ENCODE data around the gene CPE. TPM values are rescaled to one million over a fixed set of nuclear protein-coding genes. Genes with fewer than 3 reads are reported as not detected.
A peak's percentile ranks its signal among the peaks of the same experiment; 100 is the strongest.

CPE gene
- total RNA-seq, 1 donor, result 6.9 TPM

DNA sequence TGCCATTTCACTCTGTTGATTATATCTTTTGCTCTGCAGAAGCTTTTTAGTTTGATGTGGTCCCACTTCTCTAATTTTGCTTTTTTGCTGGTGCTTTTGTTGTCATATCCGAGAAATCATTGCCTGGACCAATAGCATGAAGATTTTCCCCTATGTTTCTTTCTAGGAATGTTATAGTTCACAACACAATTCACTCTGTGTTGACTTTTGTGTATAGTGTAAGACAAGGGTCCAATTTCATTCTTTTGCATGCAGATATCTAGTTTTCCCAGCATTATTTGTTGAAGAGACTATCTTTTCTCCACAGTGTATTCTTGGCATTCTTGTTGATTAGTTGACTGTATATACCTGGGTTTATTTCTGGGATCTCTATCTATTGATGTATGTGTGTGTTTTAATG lies 8.3 kb upstream of the CPE start:
- TF ChIP-seq CTCF (IDR thresholded peaks at IDR 0.05; ENCODE audit: extremely low read depth, low read depth, low read length), result no peak
- H3K27ac ChIP-seq (ENCODE audit: low read depth, low read length), result no peak overlapping the region

DNA sequence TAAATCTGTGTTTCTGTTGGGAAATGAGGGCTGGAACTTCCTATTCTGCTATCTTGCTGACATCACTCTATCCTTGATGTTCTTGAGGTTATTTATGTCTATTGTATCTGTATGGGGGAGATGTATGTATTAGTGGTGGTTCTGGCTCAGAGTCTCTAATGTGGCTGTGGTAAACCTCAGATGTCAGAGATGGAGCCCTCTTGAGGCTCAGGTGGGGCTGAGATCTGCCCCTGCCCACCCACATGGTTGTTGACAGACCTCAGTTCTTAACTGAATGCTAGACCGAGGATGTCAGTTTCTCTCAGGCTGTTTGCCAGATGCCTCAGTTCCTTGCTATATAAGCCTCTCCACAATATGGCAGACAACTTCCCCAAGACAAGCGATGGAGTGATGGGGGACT lies 3.3 kb upstream of the CPE start:
- Histone ChIP-seq H3K4me3 (ENCODE audit: insufficient read depth, low read length) (no peak overlapping the region), H3K27me3 (ENCODE audit: insufficient read depth, low read length) (peaks cover 24% of the 10 kb centered on the region), H3K4me2 (ENCODE audit: insufficient read depth, low read length) (no peak overlapping the region), H3K36me3 (ENCODE audit: insufficient read depth, low read length) (no peaks in the 10 kb centered on the region), H2AFZ (ENCODE audit: low read length) (no peak overlapping the region), H3K79me2 (ENCODE audit: insufficient read depth, low read length) (no peaks in the 10 kb centered on the region), H3K27ac (ENCODE audit: low read depth, low read length) (no peak overlapping the region), H4K20me1 (ENCODE audit: insufficient read depth, low read length) (no peaks in the 10 kb centered on the region), H3K4me1 (ENCODE audit: insufficient read depth, low read length) (no peaks in the 10 kb centered on the region), H3K9me3 (ENCODE audit: low read depth, low read length) (no peaks in the 10 kb centered on the region)
- DNase-seq (ENCODE audit: insufficient read length, low spot score, missing footprints), result no peak
- no peak for TF ChIP-seq CTCF (IDR thresholded peaks at IDR 0.05; ENCODE audit: extremely low read depth, low read depth, low read length)

More for the DNA sequence above, 8.3 kb upstream of the CPE start:
- Histone ChIP-seq H3K4me2 (ENCODE audit: insufficient read depth, low read length) (no peak overlapping the region), H3K36me3 (ENCODE audit: insufficient read depth, low read length) (no peaks in the 10 kb centered on the region), H3K79me2 (ENCODE audit: insufficient read depth, low read length) (no peaks in the 10 kb centered on the region), H2AFZ (ENCODE audit: low read length) (no peak overlapping the region), H3K4me3 (ENCODE audit: insufficient read depth, low read length) (no peak overlapping the region), H3K9me3 (ENCODE audit: low read depth, low read length) (no peaks in the 10 kb centered on the region), H4K20me1 (ENCODE audit: insufficient read depth, low read length) (no peaks in the 10 kb centered on the region), H3K27me3 (ENCODE audit: insufficient read depth, low read length) (no peaks in the 10 kb centered on the region), H3K4me1 (ENCODE audit: insufficient read depth, low read length) (no peaks in the 10 kb centered on the region)
- no peak for DNase-seq (ENCODE audit: insufficient read length, low spot score, missing footprints)

- TF ChIP-seq CTCF (IDR thresholded peaks at IDR 0.05; ENCODE audit: extremely low read depth, low read depth, low read length), result no peak
- H3K36me3 ChIP-seq (ENCODE audit: insufficient read depth, low read length), result no peaks in the 10 kb centered on the region
- H3K79me2 ChIP-seq (ENCODE audit: insufficient read depth, low read length), result no peaks in the 10 kb centered on the region
- peaks cover 24% of the 10 kb centered on the region for H3K27me3 ChIP-seq (ENCODE audit: insufficient read depth, low read length)
- H3K9me3 ChIP-seq (ENCODE audit: low read depth, low read length), result no peaks in the 10 kb centered on the region
- peak overlapping the region; percentile 94 for H2AFZ ChIP-seq (ENCODE audit: low read length)
- H3K4me1 ChIP-seq (ENCODE audit: insufficient read depth, low read length), result no peaks in the 10 kb centered on the region
- peak overlapping the region; percentile 90 for H3K4me2 ChIP-seq (ENCODE audit: insufficient read depth, low read length)
- no peak overlapping the region for H3K27ac ChIP-seq (ENCODE audit: low read depth, low read length)
- H3K4me3 ChIP-seq (ENCODE audit: insufficient read depth, low read length), result peak overlapping the region; percentile 75
- DNase-seq (ENCODE audit: insufficient read length, low spot score, missing footprints), result peak; percentile 34
- H4K20me1 ChIP-seq (ENCODE audit: insufficient read depth, low read length), result no peaks in the 10 kb centered on the region
Measured at GRCh38 chr4:165378398-165378744, 437 bp upstream of the CPE start.

GRCh38 chr4:165379678-165380064 lies 863 bp downstream of the CPE start:
- Histone ChIP-seq H3K79me2 (ENCODE audit: insufficient read depth, low read length) (no peaks in the 10 kb centered on the region), H3K27me3 (ENCODE audit: insufficient read depth, low read length) (peaks cover 24% of the 10 kb centered on the region), H4K20me1 (ENCODE audit: insufficient read depth, low read length) (no peaks in the 10 kb centered on the region), H3K4me1 (ENCODE audit: insufficient read depth, low read length) (no peaks in the 10 kb centered on the region), H2AFZ (ENCODE audit: low read length) (no peak overlapping the region), H3K27ac (ENCODE audit: low read depth, low read length) (no peak overlapping the region), H3K4me3 (ENCODE audit: insufficient read depth, low read length) (no peak overlapping the region), H3K9me3 (ENCODE audit: low read depth, low read length) (no peaks in the 10 kb centered on the region), H3K4me2 (ENCODE audit: insufficient read depth, low read length) (no peak overlapping the region), H3K36me3 (ENCODE audit: insufficient read depth, low read length) (no peaks in the 10 kb centered on the region)
- DNase-seq (ENCODE audit: insufficient read length, low spot score, missing footprints), result peak; percentile 34
- no peak for TF ChIP-seq CTCF (IDR thresholded peaks at IDR 0.05; ENCODE audit: extremely low read depth, low read depth, low read length)

Measured in osteoblast (primary cell).